IPS DF 6.9 (cell line): ENCODE results near the gene KCNH3.
"Not testable (repeated sequence)": the region's sequence is repeated elsewhere in the genome, so short reads cannot be mapped to it uniquely, and the experiment has no call there.

ENCODE experiments used
- DNase-seq: peaks from one replicate; pipeline ENCODE4 v3.0.0-alpha.2; 2013; ENCODE audit warnings: low read depth, low spot score
- H3K27ac ChIP-seq: one replicate; pipeline ENCODE4 v1.5.1; 2013; ENCODE audit warnings: low read length, control low read depth
- H3K27me3 ChIP-seq: 2 replicates; pipeline ENCODE4 v1.6.1; 2013; ENCODE audit warnings: mild to moderate bottlenecking, low read length; ENCODE audit not compliant: control insufficient read depth, insufficient read depth
- H3K36me3 ChIP-seq: 2 replicates; pipeline ENCODE4 v1.6.1; 2013; ENCODE audit warnings: low read length; ENCODE audit not compliant: control insufficient read depth, insufficient read depth
- H3K4me1 ChIP-seq: 2 replicates; pipeline ENCODE4 v1.6.1; 2013; ENCODE audit warnings: low read length; ENCODE audit not compliant: control insufficient read depth, insufficient read depth
- H3K4me3 ChIP-seq: 2 replicates; pipeline ENCODE4 v1.5.1; 2013; ENCODE audit warnings: mild to moderate bottlenecking, low read length
- H3K9me3 ChIP-seq: 2 replicates; pipeline ENCODE4 v1.6.1; 2013; ENCODE audit warnings: low read length, inconsistent platforms; ENCODE audit not compliant: control insufficient read depth, insufficient read depth
- WGBS: extraction: QIAGEN DNeasy Blood & Tissue Kit; methylation state at CpG from one replicate; pipeline ENCODE4 v1.1.7; 2013; ENCODE audit warnings: mixed read lengths, missing lambda C conversion rate; ENCODE audit not compliant: insufficient read length, insufficient coverage; 5-methylcytosine and 5-hydroxymethylcytosine counted together

The KCNH3 gene

GRCh38 chr12:49505672-49506071 lies 33.2 kb upstream of the KCNH3 start:
- no peaks in the 10 kb centered on the region for H3K4me1 ChIP-seq

GRCh38 chr12:49507139-49507538 lies 31.7 kb upstream of the KCNH3 start:
- Histone ChIP-seq H3K36me3 (no peaks in the 10 kb centered on the region), H3K4me1 (no peaks in the 10 kb centered on the region), H3K4me3 (no peak overlapping the region), H3K27ac (no peak overlapping the region), H3K9me3 (no peaks in the 10 kb centered on the region), H3K27me3 (no peaks in the 10 kb centered on the region)
- no CpG with 5 or more reads among the region's 4 CpGs for WGBS
- no peak for DNase-seq

More at GRCh38 chr12:49505672-49506071, 33.2 kb upstream of the KCNH3 start:
- Histone ChIP-seq H3K27me3 (no peaks in the 10 kb centered on the region), H3K27ac (no peak overlapping the region), H3K4me3 (no peak overlapping the region), H3K36me3 (no peaks in the 10 kb centered on the region), H3K9me3 (no peaks in the 10 kb centered on the region)
- no peak for DNase-seq

- H3K27ac ChIP-seq, H3K27me3 ChIP-seq, DNase-seq, H3K36me3 ChIP-seq, H3K4me1 ChIP-seq, H3K9me3 ChIP-seq, H3K4me3 ChIP-seq: not testable (repeated sequence)
- WGBS: no CpG with 5 or more reads among the region's 8 CpGs
Measured at GRCh38 chr12:49509681-49510080, 29.1 kb upstream of the KCNH3 start.

GRCh38 chr12:49511410-49511809 lies 27.4 kb upstream of the KCNH3 start:
- no peak for DNase-seq
- no peaks in the 10 kb centered on the region for H3K9me3 ChIP-seq
- no peak overlapping the region for H3K4me3 ChIP-seq
- H3K27ac ChIP-seq: no peak overlapping the region
- H3K4me1 ChIP-seq: no peaks in the 10 kb centered on the region
- no peaks in the 10 kb centered on the region for H3K27me3 ChIP-seq
- no peaks in the 10 kb centered on the region for H3K36me3 ChIP-seq

- Histone ChIP-seq H3K27me3 (no peaks in the 10 kb centered on the region), H3K4me1 (no peaks in the 10 kb centered on the region), H3K4me3 (no peak overlapping the region), H3K27ac (no peak overlapping the region), H3K9me3 (no peaks in the 10 kb centered on the region), H3K36me3 (no peaks in the 10 kb centered on the region)
- no peak for DNase-seq
- WGBS: no CpG with 5 or more reads among the region's 1 CpG
Measured at GRCh38 chr12:49512546-49512945, 26.3 kb upstream of the KCNH3 start.

GRCh38 chr12:49515266-49515665 lies 23.6 kb upstream of the KCNH3 start:
- no peaks in the 10 kb centered on the region for H3K36me3 ChIP-seq
- no peaks in the 10 kb centered on the region for H3K27me3 ChIP-seq
- no peak overlapping the region for H3K4me3 ChIP-seq
- DNase-seq: no peak
- H3K27ac ChIP-seq: no peak overlapping the region
- H3K4me1 ChIP-seq: no peaks in the 10 kb centered on the region
- no peaks in the 10 kb centered on the region for H3K9me3 ChIP-seq
- WGBS: no CpG with 5 or more reads among the region's 5 CpGs

- H3K4me1 ChIP-seq: no peaks in the 10 kb centered on the region
- H3K9me3 ChIP-seq: no peaks in the 10 kb centered on the region
- no peak overlapping the region for H3K27ac ChIP-seq
- H3K4me3 ChIP-seq: no peak overlapping the region
- H3K27me3 ChIP-seq: no peaks in the 10 kb centered on the region
- DNase-seq: no peak
- no CpG with 5 or more reads among the region's 2 CpGs for WGBS
- no peaks in the 10 kb centered on the region for H3K36me3 ChIP-seq
Measured at GRCh38 chr12:49518914-49519573, 19.8 kb upstream of the KCNH3 start.

GRCh38 chr12:49519574-49519936 lies 19.3 kb upstream of the KCNH3 start:
- H3K9me3 ChIP-seq: no peaks in the 10 kb centered on the region
- no peaks in the 10 kb centered on the region for H3K4me1 ChIP-seq
- no peak overlapping the region for H3K4me3 ChIP-seq
- no peak for DNase-seq
- WGBS: no CpG with 5 or more reads among the region's 5 CpGs
- H3K27ac ChIP-seq: no peak overlapping the region
- no peaks in the 10 kb centered on the region for H3K36me3 ChIP-seq
- H3K27me3 ChIP-seq: no peaks in the 10 kb centered on the region

- no CpG with 5 or more reads among the region's 4 CpGs for WGBS
Measured at GRCh38 chr12:49521389-49521788, 17.4 kb upstream of the KCNH3 start.

GRCh38 chr12:49524660-49525324 lies 14.0 kb upstream of the KCNH3 start:
- no peaks in the 10 kb centered on the region for H3K4me1 ChIP-seq
- peaks cover 5% of the 10 kb centered on the region; the same call in 1 of the 2 replicates for H3K36me3 ChIP-seq
- no peak for DNase-seq
- H3K27ac ChIP-seq: no peak overlapping the region
- H3K9me3 ChIP-seq: no peaks in the 10 kb centered on the region
- WGBS: no CpG with 5 or more reads among the region's 6 CpGs
- no peak overlapping the region for H3K4me3 ChIP-seq
- no peaks in the 10 kb centered on the region for H3K27me3 ChIP-seq

More at GRCh38 chr12:49521389-49521788, 17.4 kb upstream of the KCNH3 start:
- DNase-seq: no peak
- no peaks in the 10 kb centered on the region for H3K9me3 ChIP-seq
- no peaks in the 10 kb centered on the region for H3K27me3 ChIP-seq
- no peak overlapping the region for H3K4me3 ChIP-seq
- H3K27ac ChIP-seq: no peak overlapping the region
- peaks cover 5% of the 10 kb centered on the region; the same call in 1 of the 2 replicates for H3K36me3 ChIP-seq
- H3K4me1 ChIP-seq: no peaks in the 10 kb centered on the region

- Histone ChIP-seq H3K36me3 (peaks cover 5% of the 10 kb centered on the region; the same call in 1 of the 2 replicates), H3K27me3 (no peaks in the 10 kb centered on the region), H3K4me1 (no peaks in the 10 kb centered on the region), H3K4me3 (no peak overlapping the region), H3K9me3 (no peaks in the 10 kb centered on the region), H3K27ac (no peak overlapping the region)
- no CpG with 5 or more reads among the region's 7 CpGs for WGBS
- DNase-seq: no peak
Measured at GRCh38 chr12:49525942-49526341, 12.9 kb upstream of the KCNH3 start.
